SK-N-SH (cell line): Measurements from ENCODE around the gene TRIM71.

Experiments used
- YY1 ChIP-seq: IDR thresholded peaks from 2 replicates; pipeline ENCODE4 v1.4.0; 2012; ENCODE audit warnings: low read depth, mild to moderate bottlenecking
- TF ChIP-seq, protein P1 (sequence below): IDR thresholded peaks from 2 replicates; pipeline ENCODE4 v1.4.0; 2012; ENCODE audit warnings: low read depth
- TF ChIP-seq, protein P2 (sequence below): fragments of 150-350 bp; IDR thresholded peaks from 2 replicates; pipeline ENCODE4 v1.6.1; 2016; ENCODE audit warnings: mild to moderate bottlenecking, low read depth, low read length
- TF ChIP-seq, protein P3 (sequence below): fragments of 200-600 bp; sonication (generic); IDR thresholded peaks from 2 replicates; pipeline ENCODE4 v1.6.1; 2017; ENCODE audit warnings: antibody characterized with exemption, mild to moderate bottlenecking, moderate library complexity

DNA sequence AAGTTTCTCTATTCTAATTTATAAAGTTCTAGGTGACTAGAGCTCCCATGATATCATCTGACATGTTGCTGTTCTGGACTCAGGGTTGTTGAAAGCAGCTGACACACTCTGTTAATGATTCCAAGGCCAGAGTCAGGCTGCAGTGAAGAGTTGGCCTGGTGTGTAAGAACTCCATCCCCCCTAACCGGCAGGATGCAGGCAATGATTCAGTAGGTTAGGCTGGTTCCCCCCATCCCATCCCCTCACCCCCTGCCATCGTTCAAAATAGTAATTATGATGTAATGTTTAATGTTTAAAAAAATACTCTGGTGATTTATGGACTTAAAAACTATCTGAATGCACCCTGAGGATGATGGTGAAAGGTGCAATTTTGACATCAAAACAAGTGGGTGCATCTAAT is 4.6 kb upstream of the TRIM71 start:
- TF ChIP-seq, protein P1, sequence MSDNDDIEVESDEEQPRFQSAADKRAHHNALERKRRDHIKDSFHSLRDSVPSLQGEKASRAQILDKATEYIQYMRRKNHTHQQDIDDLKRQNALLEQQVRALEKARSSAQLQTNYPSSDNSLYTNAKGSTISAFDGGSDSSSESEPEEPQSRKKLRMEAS, result no peak
- TF ChIP-seq, protein P2, sequence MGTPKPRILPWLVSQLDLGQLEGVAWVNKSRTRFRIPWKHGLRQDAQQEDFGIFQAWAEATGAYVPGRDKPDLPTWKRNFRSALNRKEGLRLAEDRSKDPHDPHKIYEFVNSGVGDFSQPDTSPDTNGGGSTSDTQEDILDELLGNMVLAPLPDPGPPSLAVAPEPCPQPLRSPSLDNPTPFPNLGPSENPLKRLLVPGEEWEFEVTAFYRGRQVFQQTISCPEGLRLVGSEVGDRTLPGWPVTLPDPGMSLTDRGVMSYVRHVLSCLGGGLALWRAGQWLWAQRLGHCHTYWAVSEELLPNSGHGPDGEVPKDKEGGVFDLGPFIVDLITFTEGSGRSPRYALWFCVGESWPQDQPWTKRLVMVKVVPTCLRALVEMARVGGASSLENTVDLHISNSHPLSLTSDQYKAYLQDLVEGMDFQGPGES, result no peak
- no peak for TF ChIP-seq YY1
- TF ChIP-seq, protein P3, sequence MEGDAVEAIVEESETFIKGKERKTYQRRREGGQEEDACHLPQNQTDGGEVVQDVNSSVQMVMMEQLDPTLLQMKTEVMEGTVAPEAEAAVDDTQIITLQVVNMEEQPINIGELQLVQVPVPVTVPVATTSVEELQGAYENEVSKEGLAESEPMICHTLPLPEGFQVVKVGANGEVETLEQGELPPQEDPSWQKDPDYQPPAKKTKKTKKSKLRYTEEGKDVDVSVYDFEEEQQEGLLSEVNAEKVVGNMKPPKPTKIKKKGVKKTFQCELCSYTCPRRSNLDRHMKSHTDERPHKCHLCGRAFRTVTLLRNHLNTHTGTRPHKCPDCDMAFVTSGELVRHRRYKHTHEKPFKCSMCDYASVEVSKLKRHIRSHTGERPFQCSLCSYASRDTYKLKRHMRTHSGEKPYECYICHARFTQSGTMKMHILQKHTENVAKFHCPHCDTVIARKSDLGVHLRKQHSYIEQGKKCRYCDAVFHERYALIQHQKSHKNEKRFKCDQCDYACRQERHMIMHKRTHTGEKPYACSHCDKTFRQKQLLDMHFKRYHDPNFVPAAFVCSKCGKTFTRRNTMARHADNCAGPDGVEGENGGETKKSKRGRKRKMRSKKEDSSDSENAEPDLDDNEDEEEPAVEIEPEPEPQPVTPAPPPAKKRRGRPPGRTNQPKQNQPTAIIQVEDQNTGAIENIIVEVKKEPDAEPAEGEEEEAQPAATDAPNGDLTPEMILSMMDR, result no peak
